ENCODE results near the gene SEC61A2.

GRCh38 chr10:12081470-12081869 lies 48.0 kb upstream of the SEC61A2 start:
- TF ChIP-seq CTCF (IDR thresholded peaks at IDR 0.05): no peak
- TF ChIP-seq POLR2A (IDR thresholded peaks at IDR 0.05): no peak
- TF ChIP-seq POLR2AphosphoS5 (IDR thresholded peaks at IDR 0.05): no peak

Measured in upper lobe of left lung (tissue), 4 donors.